Loucy (cell line): ENCODE results near the gene GCLC.

Experiments used
- CTCF ChIP-seq: fragments of 200-600 bp; sonication (generic); conservative IDR thresholded peaks from 2 replicates; pipeline ENCODE4 v1.5.1; 2014; ENCODE audit warnings: mild to moderate bottlenecking, antibody characterized with exemption, low read length
- EZH2phosphoT487 ChIP-seq: fragments of 200-600 bp; IDR thresholded peaks from 2 replicates; pipeline ENCODE4 v1.6.1; 2018; ENCODE audit warnings: antibody characterized with exemption, mild to moderate bottlenecking, moderate library complexity, borderline replicate concordance

GRCh38 chr6:53582963-53583362 is 38.1 kb upstream of the GCLC start:
- TF ChIP-seq CTCF: no peak
- TF ChIP-seq EZH2phosphoT487: no peak
